ENCODE data around the gene CHST15.

The CHST15 gene

DNA sequence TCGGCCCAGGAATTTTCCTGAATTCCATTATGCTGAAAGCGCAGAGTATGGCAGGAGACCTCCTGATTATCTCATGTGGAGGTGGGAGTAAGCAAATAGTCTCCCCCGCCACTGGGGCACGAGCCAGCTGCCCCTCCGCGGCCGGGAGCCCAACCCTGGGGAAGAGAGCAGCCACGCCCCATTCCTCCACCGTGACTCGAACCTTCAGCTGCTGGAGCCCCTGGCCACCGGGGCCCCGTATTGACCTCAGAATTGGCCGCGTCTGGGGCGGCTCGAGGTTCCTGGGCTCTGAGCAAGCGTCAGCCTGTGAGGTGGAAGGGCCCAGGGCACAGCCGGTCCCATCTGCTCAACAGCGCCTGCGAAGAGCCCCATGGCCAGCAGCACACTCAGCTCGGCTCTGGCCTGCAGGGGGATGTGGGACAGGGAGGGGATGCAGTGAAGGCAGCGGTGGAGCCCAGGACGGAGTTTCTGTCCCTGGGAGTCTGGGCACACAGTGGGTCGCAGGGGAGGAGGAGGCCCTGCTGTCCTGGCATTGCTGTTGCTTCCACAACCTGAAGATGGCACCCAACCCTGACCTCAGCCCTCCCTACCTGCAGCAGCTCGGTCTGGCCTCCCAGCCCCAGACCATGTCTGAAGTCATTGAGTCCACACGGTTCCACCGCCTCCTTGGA lies 97.8 kb downstream of the CHST15 start:
- TF ChIP-seq, protein P1, sequence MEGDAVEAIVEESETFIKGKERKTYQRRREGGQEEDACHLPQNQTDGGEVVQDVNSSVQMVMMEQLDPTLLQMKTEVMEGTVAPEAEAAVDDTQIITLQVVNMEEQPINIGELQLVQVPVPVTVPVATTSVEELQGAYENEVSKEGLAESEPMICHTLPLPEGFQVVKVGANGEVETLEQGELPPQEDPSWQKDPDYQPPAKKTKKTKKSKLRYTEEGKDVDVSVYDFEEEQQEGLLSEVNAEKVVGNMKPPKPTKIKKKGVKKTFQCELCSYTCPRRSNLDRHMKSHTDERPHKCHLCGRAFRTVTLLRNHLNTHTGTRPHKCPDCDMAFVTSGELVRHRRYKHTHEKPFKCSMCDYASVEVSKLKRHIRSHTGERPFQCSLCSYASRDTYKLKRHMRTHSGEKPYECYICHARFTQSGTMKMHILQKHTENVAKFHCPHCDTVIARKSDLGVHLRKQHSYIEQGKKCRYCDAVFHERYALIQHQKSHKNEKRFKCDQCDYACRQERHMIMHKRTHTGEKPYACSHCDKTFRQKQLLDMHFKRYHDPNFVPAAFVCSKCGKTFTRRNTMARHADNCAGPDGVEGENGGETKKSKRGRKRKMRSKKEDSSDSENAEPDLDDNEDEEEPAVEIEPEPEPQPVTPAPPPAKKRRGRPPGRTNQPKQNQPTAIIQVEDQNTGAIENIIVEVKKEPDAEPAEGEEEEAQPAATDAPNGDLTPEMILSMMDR (conservative IDR thresholded peaks at IDR 0.05; ENCODE audit: low read depth) = peak; percentile 66
- ChIA-PET CTCF (interaction anchor here (0.6 to 5.5 kb wide), 20 partner anchors 14 to 1708 kb away, joined by 3 to 106 read pairs (median 4); partner anchors contain the start of gene CHST15), POLR2A (ENCODE audit: low non-redundant PET) (interaction anchor here (0.6 to 1.0 kb wide), 2 partner anchors 73 to 156 kb away, joined by 3 read pairs; no protein-coding TSS in a partner anchor)
- H3K27ac ChIP-seq = peak overlapping the region; percentile 95
- peak; percentile 85 for DNase-seq (ENCODE audit: low spot score)

DNA sequence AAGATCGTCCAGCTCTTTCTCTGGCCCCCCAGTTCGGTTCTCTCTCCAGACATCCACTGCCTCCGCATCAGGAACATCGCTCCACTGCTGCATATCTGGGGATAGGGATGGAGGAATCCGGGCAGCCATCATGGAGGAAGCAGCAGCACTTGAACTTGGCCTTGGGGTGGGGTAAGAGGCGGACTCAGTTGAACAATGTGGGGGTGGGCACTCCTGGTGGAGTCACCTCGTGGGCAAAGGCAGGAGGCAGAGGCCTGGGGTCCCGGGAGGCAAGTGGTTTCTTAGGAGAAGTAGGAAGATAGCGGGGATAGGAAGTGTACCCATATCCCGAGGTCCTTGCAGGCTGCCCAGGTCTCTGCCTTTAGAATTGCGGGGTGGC lies 98.3 kb downstream of the CHST15 start:
- TF ChIP-seq, protein P1 (conservative IDR thresholded peaks at IDR 0.05; ENCODE audit: low read depth) = no peak
- POLR2A ChIA-PET (ENCODE audit: low non-redundant PET) = interaction anchor here (0.6 to 1.0 kb wide), 2 partner anchors 74 to 157 kb away, joined by 3 read pairs; no protein-coding TSS in a partner anchor
- CTCF ChIA-PET = interaction anchor here (0.5 to 5.5 kb wide), 30 partner anchors 14 to 900 kb away, joined by 3 to 106 read pairs (median 4); partner anchors contain the start of gene CHST15
- DNase-seq (ENCODE audit: low spot score) = peak; percentile 51
- H3K27ac ChIP-seq = peak overlapping the region; percentile 95

DNA sequence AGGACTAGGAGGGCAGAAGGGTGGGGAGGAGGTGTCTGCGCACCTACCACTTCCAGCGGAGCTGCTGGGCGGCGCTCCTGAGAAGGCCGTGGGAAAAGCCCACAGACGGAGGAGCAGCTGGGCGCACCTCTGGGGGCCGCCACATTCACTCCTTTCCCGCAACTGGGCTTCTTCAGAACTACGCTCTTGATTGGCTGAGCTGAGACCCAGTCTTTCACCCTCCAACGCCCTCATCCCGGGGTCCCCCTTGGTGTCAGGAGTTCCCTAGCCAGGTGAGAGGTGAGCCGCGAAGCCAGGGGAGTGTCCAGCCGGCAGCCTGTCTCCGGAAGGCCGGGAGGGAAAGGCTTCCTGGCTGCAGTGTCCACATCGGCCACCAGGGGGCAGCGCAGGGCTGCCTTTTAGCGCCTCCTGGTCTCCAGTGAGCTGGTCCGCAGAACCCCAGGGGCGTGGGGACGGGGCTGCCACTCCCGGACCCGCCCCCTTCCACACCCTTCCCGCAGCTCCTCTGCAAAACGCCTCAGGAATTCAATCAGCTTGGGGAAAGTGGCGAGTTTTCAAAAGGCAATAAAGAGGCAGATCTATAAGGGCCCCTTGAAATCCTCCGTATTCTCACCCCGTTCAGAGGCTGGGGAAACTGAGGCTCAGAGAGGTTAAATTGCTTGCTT lies 98.8 kb downstream of the CHST15 start:
- H3K27ac ChIP-seq = peak overlapping the region; percentile 95
- peak; percentile 96 for DNase-seq (ENCODE audit: low spot score)
- CTCF ChIA-PET = interaction anchor here (0.5 to 5.5 kb wide), 42 partner anchors 8 to 901 kb away, joined by 3 to 106 read pairs (median 4); partner anchors contain the start of gene CHST15
- POLR2A ChIA-PET (ENCODE audit: low non-redundant PET) = interaction anchor here (1.0 kb wide), 1 partner anchor 157 kb away, joined by 3 read pairs; no protein-coding TSS in a partner anchor
- TF ChIP-seq, protein P1 (conservative IDR thresholded peaks at IDR 0.05; ENCODE audit: low read depth) = peak; percentile 94

DNA sequence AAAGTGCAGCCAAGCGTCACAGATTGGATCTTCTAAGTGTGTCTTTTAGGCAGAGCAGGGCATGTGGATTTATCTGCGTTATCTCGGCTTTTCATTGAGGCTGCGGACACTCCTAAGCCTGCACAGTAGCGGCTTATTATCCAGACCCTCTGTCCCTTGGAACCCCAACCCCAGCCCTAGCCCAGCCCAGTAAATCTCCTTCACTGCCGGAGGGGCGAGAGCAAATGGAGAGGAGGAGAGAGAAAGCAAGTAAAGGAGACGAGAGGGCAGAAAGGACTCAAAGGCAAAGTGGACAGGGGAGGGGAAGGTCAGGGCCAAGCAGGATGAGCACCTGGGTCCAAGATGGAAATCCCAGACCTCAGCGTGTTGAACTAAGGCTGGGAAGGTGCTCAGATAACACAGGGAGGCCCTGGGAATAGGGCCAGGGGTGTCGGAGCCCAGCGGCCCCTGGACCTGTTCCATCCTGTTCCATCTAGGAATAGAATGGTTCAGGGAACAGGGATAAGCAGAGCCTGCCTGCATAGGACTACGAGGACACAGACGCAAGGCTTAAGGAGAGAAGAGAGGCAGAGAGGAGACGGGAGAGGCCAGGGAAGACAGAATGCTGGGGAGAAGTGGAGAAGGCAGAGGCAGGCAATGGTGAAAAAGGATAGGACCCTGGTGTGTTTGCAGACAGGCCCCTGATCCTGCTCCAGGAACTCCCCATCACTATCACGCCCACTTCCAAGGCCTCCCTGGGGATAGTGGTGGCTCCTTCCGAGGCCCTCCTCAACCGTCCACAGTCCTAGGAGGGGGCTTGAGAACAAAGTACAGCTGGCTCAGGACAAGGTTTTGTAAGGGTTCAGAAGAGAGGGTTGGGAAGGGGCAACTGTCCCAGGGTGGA lies 99.6 kb downstream of the CHST15 start:
- DNase-seq (ENCODE audit: low spot score) = no peak
- POLR2A ChIA-PET (ENCODE audit: low non-redundant PET) = no interaction called here
- CTCF ChIA-PET = interaction anchor here (0.6 to 5.5 kb wide), 36 partner anchors 8 to 537 kb away, joined by 3 to 106 read pairs (median 4); partner anchors contain the start of gene CHST15
- peak overlapping the region; percentile 95 for H3K27ac ChIP-seq
- TF ChIP-seq, protein P1 (conservative IDR thresholded peaks at IDR 0.05; ENCODE audit: low read depth) = no peak

DNA sequence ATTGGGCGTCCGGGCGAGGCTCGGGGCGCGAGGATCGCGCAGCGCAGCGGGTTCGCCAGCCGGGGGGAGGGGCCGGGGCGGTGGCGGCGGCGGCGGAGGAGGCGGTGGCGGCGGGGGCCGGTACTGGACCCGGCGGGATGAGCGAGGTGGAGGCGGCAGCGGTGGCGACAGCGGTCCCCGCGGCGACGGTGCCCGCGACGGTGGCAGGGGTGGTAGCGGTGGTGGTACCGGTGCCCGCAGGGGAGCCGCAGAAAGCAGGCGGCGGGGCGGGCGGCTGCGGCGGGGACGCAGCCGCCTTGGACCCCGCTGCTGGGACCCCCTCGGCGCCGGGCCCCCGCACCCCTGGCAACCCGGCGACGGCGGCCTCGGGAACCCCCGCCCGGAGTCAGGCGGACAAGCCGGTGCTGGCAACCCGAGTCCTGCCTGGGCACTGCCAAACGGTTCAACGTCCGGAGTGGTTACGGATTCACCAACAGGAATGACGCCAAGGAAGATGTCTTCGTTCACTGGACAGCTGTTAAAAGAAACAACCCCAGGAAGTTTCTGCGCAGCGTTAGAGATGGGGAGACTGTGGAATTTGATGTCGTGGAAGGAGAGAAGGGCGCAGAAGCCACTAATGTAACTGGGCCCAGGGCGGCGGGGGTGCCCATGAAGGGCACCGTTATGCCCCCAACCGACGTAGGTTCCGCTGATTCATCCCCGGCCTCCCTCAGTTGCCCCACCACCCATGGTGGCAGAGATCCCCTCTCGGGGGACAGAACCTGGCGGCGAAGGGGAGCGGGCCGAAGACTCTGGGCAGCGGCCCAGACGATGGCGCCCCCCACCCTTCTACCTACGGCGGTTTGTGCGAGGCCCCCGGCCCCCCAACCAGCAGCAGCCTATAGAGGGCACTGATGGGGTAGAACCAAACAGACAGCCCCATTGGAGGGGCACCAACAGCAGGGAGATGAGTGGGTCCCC lies 101.5 kb downstream of the CHST15 start:
- TF ChIP-seq, protein P1 (conservative IDR thresholded peaks at IDR 0.05; ENCODE audit: low read depth) = no peak
- ChIA-PET POLR2A (ENCODE audit: low non-redundant PET) (no interaction called here), CTCF (interaction anchor here (0.6 kb wide), 2 partner anchors 102 to 397 kb away, joined by 3 to 5 read pairs; partner anchors contain the start of gene CHST15)
- DNase-seq (ENCODE audit: low spot score) = no peak
- no peak overlapping the region for H3K27ac ChIP-seq
